Epidermal melanocyte (primary cell): ENCODE results near the gene ORAI2.
"Not testable (repeated sequence)": the region's sequence is repeated elsewhere in the genome, so short reads cannot be mapped to it uniquely, and the experiment has no call there.

Source experiments
- DNase-seq: peaks from one replicate; pipeline ENCODE4 v3.0.0; 2011; ENCODE audit warnings: low spot score; ENCODE audit not compliant: insufficient read length

ORAI2 gene

DNA sequence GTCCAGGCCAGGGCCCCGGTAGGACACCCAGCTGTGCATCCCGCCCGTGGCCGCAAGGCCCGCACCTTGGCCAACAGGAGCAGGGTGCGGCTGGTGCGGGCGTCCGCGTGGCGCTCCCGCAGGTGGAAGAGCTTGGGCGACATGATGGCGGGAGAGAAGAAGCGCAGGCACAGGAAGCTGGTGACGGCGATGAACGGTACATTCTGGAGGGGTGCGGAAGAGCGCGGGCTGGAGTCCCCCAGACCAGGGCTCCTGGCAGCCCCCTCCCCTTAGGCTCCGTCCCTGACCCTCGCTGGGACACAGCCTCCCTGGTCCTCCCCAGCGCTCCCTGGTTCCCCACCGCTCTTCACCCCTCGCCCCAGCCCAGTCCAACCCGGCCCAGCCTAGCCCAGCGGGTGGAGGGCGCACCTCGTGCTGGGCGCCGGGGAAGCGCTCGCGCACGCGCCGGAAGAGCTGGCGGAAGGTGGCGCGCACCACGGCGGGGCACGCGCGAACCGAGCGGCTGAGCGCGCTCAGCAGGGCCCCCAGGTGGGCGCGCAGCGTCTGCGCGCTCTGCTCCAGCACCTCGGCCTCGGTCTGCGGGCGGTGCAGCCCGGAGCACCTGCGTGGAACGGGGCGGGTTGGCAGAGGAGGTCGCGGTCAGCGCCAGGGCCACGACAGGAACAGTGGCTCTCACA lies 61.2 kb downstream of the ORAI2 start:
- not testable (repeated sequence) for DNase-seq

DNA sequence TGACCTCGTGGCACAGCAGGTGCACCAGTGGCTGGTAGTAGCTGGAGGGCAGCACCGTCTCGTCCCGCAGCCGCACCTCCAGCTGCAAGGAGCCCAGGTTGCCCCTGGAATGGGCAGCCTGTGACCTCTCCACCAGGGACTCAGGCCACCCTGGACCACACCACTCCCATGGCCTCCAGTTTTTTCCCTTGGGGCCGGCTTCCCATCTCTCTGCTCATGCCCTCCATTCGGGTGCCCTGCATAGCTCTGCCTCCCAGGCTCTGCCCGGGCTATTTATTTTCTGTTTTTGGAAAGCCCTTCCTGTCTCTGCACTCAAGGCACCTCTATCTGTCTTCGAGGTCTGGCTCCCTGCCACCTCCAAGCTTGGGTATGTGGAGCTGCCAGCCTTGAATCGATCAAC lies 63.5 kb downstream of the ORAI2 start:
- DNase-seq: not testable (repeated sequence)

DNA sequence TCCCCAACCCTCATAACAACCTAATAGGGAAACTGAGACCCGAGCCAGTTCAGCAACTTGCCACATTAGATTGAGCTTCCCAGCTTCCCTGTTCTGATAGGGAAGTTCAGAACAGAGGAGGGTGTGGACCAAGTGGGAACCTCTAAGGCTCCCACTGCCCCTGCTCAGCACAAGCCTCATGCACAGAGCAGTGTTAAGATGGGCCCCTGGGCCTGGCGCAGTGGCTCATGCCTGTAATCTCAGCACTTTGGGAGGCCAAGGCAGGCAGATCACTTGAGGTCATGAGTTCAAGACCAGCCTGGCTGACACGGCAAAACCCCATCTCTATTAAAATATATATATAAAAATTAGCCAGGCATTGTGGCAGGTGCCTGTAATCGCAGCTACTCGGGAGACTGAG lies 63.9 kb downstream of the ORAI2 start:
- not testable (repeated sequence) for DNase-seq

DNA sequence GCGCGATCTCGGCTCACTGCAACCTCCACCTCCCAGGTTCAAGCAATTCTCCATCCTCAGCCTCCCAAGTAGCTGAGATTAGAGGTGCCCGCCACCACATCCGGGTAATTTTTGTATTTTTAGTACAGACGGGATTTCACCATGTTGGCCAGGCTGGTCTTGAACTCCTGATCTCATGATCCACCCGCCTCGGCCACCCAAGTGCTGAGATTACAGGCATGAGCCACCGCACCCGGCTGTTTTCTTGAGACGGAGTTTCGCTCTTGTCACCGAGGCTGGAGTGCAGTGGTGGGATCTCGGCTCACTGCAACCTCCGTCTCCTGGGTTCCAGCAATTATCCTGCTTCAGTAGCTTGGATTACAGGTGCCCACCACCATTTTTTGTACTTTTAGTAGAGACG lies 64.9 kb downstream of the ORAI2 start:
- not testable (repeated sequence) for DNase-seq

DNA sequence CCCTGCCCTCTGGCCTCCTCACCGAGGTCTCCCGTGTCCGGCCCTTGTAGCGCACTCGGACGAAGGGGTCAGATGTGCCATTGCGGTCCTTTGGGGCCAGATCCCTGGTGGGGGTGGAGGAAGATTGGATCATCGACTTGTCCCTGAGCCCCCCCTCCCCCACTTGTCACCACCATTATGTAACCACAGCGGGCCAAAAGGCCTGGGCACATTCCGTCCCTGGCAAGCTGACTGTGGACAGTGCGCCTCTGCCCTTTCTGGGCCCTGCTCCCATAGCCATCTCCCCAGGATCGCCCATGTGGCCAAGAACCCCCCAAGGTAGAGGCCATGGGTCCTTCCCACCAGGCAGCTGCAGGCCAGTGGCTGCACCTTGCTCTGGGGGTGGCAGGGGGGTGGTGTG lies 69.8 kb downstream of the ORAI2 start:
- DNase-seq: not testable (repeated sequence)

DNA sequence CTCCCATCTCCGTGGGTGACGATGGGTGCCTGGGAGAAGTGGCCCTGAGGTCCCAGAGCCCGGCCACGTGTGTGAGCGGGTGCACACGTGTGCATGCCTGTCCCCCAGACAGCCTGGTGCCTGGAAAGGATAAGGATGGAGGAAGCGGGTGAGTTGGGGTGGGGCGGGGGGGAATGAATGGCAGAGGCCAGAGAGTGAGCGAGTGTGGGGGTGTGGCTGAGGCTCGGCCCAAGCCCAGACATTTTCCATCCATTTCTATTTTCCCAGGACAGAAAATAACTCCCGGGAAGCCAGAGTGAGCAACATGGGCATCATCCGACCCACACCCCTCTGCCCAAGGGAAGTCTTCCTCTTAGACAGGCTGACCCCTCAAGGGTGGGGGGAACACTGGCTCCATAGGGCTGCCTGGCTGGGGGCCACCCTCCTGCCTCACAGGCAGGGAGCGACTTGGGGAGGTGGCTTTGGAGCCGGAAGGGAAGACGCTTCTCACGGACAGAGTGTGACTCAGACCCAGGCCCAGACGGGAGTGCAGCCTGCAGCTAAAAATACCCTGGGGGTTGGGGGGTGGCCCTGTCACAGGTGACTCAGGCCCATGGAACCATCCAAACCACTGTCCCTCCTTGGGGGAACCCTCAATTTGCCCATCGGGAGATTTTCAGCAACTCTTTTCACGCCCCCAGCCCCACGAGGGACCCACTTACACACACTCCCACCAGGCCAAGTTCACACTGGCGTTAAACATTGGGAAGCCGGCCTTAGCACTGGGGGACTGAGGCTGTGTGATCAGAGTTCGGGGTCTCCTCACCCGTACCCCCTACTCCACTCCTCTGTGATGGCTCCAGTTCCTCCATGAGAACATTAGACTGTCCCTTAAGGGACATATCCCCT lies 72.2 kb downstream of the ORAI2 start:
- DNase-seq: not testable (repeated sequence)
